Measurements from ENCODE around the gene PLA2G4D.
"Not testable (repeated sequence)": the region's sequence is repeated elsewhere in the genome, so short reads cannot be mapped to it uniquely, and the experiment has no call there.

Gene PLA2G4D

DNA sequence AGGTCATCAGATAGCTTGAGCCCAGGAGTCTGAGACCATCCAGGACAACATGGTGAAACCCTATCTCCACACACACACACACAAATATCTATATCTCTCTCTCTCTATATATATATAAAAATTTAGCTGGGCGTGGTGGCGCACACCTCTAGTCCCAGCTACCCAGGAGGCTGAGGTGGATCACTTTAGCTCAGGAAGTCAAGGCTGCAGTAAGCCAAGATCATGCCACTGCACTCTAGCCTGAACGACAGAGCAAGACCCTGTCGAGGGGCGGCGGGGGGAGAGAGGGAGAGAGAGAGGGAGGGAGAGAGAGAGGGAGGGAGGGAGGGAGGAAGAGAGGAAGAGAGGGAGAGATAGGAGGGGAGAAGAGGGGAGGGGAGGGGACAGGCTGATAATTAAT is 34.1 kb upstream of the PLA2G4D start:
- no peak for DNase-seq (ENCODE audit: low read depth, low spot score)

DNA sequence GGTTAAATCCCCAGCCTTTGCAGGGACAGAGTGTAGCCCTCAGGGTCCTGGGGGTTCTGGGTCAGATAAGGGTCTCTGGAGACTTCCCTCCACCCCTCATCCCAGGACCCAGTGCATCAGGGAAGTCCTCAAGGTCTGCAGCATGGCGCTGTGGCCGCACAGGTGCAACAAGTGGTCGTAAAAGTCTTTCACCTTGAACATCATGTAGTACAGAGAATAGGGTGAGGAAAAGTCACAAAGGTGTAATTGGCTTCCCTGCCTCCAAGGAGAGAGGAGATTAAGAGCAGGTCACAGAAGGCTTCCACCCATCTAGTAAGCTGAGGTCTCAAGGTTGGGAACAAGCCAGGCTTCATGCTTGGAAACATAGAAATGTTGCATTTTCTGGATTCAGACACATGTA is 29.2 kb upstream of the PLA2G4D start:
- no peak for DNase-seq (ENCODE audit: low read depth, low spot score)

DNA sequence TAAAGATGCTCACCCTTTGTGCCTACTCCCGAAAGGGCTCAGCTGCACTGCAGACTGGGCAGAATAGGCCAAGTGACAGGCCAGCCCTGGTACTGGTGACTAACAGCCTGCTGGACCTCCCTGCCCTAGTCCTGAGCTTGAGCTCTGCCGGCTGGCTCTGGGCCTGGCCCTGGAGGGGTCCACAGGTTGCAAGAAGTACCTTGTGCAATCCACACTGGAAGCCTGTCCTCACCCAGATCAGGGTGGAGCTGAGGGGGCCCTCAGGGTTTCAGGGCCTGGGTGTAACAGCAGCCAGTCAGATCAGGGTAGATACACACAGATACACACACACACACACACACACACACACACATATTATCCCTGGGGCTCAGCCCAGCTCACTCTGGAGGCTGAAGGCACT is 27.3 kb upstream of the PLA2G4D start:
- DNase-seq (ENCODE audit: low read depth, low spot score): no peak

DNA sequence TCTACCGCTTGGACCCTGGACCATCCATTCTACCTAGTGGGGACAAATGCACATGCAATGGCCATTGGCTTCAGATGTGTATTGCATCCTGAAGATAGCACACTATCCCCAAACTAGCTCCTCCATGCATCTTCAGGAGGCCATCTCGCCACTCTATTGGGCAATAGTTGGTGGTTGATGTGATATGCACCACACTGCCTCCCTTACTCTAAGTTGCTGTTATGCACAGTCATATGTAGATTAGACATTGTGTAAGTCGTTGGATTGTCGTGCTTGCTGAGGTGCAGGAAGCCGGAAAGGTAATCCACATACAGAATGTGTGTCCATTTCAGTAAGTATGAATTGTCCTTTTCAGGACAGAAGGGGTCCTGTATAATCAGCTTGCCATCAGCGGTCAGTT is 26.7 kb upstream of the PLA2G4D start:
- no peak for DNase-seq (ENCODE audit: low read depth, low spot score)

DNA sequence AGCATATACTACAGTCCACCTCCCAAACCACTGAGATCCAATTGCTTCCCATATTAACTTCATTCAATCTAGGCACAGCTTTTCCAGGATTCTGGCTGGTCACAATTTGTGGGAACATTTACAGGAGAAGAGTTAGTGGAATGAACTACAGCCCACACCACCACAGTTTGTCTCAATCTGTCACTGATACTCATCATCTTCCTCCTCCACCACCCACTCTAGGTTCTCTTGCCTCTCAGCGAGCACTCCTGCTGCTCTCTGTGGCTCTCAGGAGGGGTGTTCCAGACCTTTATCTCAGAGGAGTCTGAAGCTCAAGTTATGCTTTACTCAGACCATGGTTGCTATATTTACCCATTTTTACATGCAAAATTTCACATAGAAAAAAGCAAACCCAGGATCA is 25.9 kb upstream of the PLA2G4D start:
- DNase-seq (ENCODE audit: low read depth, low spot score): no peak

DNA sequence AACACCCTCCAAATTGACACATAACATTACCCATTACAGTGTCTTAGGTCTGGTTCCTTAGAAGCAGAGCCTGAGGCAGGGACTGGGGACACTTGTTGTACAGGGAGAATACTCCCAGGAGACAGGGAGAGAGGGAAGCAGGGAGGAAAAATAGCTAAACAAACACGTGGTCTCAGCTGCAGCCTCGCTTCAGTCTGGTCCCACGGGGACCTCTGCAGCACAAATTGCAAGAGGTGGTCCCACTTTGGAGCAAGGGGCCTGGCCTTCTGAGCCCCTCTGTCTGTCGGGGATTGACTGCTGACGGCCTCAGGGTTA is 25.0 kb upstream of the PLA2G4D start:
- DNase-seq (ENCODE audit: low read depth, low spot score): no peak

DNA sequence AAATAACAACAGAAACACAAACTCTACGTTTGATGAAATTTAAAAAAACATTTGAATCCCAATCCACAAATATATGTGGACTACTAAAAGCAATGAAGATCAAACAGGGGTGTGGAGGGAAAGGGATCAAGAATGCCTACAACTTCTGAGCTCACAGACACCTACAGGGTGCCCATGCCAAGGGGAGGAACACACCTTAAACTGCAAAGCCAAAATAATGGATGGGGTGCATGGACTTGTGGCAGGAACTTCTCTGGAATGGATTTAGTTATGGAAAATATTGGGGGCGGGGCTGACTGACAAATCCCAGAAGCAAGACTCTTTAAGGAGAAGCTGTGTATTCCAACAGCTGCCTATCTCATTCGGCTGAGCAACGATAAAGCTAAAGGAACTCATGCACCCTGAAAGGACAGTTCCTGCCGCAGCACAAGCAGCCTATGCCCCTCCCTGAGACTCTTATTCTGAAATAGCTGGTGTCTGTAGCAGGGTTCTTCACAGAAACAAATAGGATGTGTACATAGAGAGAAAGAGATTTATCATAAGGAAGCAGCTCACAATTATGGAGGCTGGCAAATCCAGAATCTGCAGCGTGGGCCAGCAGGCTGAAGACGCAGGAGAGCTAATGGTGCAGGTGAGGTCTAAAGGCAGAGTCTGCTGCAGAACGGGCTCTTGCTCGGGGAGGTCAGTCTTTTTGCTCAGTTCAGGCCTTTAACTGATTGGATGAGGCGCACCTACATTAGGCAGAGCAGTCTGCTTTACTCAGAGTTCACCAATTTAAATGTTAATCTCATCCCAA is 24.5 kb upstream of the PLA2G4D start:
- DNase-seq (ENCODE audit: low read depth, low spot score): no peak

DNA sequence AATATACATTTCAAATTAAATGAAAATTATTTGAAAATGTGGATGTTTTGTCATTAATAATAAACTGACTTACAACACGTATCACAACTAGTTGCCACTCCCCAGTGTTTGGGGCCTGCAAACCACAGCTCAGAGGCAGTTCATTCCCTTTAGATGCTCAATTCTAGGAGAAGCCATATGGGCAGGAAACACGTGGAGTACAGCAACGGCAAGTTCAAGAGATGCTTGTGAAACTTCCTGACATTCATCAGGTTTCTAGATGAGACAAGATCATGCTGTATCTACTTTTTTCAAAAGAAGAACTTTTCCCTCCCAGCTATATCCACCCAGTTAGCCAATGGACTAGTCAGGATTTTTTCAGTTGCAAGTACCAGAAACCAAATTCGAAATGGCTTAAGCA is 17.6 kb upstream of the PLA2G4D start:
- no peak for DNase-seq (ENCODE audit: low read depth, low spot score)

DNA sequence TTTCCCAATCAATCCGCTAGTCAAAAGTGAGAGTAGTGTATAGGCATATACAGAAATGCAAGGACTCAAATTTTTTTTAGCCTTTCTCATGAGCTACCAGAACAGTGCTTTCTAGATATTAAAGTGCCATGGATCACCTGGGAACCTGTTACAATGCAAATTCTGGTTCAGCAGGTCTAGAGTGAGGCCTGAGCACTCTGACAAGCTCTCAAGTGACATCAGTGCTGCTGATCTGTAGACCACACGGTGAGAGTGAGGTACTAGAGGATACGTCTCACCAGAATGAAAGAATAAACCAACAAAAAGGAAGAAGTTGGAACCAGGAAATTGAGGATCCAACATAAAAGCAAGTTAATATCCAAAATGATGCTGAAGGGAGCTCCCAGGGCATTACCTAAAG is 16.0 kb upstream of the PLA2G4D start:
- DNase-seq (ENCODE audit: low read depth, low spot score): no peak

DNA sequence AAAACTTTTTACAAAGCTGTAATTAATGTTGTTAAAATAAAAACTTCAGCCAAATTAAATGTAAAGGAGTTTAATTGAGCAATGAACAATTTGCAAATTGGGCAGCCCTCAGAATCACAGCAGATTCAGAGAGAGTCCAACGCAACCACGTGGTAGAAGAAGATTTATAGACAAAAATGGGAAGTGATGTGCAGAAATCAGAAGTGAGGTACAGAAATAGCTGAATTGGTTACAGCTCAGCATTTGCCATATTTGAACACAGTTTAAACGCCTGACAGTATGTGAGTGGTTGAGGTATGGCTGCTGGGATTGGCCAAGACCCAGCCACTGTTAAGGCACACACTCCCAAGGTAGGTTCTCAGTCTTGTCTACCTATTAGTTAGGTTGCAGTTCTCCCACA is 14.4 kb upstream of the PLA2G4D start:
- no peak for DNase-seq (ENCODE audit: low read depth, low spot score)

DNA sequence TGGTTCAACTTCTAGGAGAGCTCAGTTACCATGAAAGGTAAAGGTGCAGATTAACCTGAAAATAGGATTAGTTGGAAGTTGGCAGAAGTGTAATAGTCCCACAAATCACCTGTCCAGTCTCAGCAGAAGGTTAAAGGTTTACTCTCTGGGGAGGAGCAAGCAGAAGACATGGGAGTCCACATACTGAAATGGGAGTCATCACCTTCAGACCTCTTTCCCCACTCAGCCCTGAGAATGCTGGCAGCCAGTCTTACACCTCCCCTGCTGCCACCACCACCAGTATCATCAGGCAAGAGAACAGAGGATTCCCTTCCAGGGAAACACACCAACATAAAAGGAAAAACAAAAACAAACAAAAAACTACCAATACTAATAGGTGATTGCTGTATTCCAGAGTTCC is 13.8 kb upstream of the PLA2G4D start:
- no peak for DNase-seq (ENCODE audit: low read depth, low spot score)

DNA sequence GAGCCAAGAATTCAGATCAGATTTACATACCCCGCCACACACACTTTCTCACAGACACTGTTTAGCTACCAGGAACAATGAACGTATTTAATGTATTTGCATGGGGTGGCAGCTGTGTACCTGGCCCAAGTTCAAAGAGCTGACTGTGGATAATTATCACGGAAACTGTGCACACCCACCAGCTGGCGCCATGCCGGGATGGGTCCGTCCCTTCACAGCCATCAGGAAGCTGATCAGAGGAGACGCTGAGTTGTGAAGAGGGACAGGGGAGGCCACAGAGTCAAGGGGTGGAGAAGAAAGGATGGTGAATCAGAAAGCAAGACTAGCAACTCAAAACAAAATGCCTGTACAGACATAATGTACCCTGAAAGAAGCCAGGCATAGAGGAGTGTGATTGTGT is 13.1 kb upstream of the PLA2G4D start:
- DNase-seq (ENCODE audit: low read depth, low spot score): no peak

DNA sequence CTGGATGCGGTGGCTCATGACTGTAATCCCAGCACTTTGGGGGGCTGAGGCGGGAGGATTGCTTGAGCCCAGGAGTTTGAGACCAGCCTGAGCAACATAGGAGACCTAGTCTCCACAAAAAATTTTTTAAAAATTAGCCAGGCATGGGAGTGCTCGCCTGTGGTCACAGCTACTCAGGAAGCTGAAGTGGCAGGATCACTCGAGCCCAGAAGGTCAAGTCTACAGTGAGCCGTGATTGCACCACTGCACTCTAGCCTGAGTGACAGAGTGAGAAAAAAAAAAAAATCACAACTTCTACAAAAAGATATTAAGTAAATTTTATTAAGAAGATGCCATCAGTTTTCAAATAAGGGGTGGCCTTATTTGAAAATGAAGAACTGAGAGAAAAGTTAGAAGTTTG is 11.9 kb upstream of the PLA2G4D start:
- DNase-seq (ENCODE audit: low read depth, low spot score): no peak

DNA sequence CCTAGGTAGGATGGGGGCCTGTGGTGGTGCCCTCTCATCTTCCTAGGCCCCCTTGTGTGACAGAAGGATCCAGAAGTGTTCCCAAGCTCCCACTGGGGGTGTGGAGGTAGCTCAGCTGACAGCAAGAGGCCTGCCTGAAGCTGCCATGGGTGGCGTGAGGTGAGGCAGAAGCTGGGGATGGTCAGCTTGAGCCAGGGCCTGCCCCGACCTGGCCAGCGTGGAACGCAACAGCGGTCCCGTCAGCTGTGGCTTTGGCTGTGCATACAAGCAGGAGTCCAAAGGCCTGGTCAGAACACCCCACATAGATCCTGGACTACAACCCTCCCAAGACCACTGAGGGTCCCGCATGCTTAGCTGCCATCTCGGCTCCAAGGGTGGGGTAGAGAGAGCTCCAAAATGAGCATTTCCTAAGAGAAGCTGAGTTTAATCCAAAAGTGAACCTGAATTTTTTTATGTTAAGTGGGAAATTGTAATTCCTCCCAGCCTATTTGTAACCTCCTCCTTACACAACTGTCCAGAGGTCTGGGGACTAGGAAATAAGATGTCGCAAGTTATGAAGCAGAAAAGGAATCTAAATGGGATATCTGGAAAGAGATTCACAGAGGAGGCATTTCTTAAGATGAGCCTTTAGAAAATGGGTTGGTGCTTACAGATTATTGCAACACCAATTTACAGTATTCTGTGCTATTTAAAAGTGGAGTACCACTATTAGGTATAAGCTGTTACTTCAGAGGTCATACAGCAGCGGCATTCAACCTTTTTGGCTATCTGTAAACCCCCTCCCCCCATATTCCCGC is 9.9 kb upstream of the PLA2G4D start:
- no peak for DNase-seq (ENCODE audit: low read depth, low spot score)

DNA sequence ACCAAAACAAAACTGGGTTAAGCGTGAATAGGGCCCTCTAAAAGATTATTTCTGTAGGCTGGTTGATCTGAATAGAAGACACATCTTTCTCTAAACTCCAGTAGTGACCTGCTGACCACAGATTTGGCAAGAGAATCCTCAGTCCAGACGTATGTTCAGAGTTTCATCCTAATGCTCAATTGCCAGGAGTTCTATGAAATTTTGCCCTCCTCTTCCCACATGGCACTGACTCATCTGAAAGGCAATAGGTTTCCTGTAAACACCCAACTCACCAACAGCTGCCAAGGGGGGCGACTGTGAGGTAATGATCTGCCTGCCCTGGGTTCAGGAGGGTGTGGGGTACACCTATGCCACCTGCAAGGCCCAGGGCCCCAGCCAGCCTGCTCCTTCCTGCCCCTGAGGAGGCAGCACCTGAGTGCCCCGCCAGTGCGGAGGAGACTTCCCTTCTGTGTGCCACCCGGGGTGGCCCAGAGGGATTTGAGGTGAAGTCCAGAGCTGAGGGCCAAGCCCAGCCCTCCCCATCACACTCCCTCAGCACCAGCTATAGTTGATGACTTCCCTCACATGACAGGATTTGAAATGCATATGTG is 8.4 kb upstream of the PLA2G4D start:
- DNase-seq (ENCODE audit: low read depth, low spot score): no peak

DNA sequence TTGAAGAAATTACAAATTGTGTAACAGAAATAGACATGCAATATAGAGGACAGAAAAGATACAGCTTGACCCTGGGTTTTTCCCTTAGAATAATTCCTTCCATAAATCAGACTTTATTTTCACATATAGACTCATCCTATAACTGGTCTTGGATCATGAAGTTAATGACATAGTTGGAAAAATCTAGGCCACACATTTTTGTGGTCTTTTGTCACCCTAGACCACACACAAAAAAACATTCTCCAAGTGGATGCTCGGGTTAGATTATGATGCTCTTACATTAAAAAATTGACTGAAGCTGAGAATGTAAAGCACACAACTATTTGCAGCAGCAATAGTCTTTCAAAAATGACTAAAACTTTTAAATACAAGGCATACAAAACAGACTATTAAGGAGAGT is 7.5 kb upstream of the PLA2G4D start:
- no peak for DNase-seq (ENCODE audit: low read depth, low spot score)

DNA sequence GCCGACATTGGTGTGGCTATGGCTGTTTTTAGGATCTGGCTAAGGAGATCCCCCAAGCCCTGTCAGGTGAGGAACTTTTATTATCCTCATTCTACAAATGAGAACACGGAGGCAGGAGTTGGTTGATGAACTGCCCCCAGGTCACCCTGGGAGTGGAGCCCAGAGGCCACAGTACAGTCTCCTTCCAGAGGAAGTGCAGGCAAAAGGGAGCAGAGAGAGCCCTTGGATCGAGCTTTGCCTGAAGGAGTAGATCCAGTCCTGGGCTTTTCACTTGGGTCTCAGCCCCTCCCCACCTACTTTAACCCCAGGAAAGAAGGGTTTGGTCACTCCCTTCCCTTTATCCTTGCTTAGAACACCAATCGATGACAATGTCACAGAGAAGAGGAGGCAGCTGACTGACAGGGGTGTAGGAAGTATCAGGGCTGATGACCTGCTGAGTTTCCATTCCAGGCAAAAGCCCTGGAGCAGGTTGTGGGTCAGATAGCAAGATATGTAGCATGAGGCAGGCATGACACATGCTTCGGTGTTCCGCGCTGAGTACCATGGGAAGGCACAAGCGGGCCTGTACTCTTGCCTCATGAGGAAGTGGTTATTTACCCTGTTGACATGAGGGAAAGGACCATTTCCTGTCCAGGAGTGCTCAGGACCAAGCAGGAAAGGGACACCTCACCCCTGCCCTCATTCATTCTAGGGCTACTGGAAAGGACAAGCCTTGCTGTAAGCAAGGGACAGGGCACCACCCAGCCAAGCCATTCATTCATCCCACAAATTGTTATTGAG is 5.8 kb upstream of the PLA2G4D start:
- DNase-seq (ENCODE audit: low read depth, low spot score): no peak

DNA sequence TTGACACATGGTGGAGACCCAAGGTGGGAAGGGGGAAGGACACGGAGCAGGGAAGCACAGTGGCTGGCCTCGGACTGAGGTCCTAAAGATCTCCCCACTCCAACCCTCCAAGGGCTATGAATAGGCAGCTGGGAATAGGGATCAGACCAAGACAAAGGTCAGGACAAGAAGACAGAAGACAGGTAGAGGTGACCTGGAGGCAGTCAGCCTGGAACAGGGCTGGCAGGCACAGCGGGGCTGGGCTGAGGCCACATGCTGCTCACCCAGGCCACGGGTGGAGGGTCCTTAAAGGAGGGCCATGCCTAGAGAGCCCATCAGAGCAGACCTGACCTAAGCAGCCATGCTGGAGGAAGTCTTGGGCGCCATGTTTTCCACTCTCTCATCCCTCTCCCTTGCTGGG is 2.7 kb upstream of the PLA2G4D start:
- DNase-seq (ENCODE audit: low read depth, low spot score): no peak

DNA sequence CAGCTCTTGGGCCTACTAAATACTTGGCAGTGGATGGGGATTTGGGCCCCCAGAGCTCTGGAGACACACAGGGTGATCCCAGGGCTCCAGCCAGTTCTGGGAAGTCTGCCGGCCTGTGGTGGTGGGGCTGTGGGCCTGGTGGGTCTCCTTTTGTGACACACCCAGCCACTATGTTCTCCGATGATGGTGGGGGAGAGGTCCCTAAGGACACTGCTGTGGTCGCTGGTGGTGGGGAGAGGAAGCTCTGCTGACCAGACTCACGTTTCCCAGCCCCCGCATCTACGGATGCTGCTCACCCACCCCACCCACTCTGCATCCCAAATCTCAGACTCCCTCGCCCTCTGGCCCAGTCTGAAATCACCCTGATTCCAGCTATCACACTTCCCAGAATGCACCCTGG is 396 bp downstream of the PLA2G4D start:
- no peak for DNase-seq (ENCODE audit: low read depth, low spot score)

DNA sequence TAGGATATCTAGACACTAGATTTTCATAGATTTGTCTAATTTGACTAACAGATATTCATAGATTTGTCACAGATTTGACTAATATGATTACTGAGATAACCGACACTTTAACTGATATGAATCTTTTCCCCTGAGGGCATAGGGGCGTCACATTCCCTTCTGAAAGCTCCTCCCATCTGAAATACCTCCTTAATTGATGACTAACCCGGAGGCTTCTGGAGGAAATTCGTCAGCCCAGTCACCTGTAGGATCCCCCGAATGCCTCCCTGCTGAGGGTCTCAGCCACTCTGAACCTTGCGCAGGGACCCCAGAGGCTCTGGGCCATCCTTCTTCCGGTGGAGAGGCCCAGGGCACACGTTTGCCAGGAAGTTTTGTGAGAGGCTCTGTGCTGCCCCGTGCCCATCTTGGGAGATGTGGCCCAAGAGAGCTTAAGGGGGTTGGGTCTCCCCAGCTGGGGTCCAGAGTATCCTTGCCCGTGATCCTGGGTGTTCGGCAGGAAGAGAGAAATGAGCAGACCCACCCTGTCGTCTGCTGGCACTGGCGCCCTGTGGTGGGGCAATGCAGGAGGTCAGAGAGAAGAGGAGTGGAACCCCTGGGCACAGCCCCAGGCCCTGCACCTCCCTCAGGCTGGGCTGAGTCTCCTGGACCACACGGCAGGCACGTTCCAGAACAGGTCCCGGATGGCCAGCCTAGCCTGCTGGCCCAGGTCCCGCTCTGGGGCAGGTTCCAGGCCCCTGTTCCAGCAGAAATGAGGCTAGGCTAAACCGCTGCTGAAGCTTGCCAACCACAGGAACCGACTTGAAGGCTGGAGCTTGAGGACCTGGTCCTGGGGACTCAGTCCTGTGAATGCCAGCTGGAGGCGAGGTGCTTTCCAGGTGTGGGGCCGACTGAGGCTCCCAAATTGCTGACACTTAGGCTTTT is 1.7 kb downstream of the PLA2G4D start:
- no peak for DNase-seq (ENCODE audit: low read depth, low spot score)

DNA sequence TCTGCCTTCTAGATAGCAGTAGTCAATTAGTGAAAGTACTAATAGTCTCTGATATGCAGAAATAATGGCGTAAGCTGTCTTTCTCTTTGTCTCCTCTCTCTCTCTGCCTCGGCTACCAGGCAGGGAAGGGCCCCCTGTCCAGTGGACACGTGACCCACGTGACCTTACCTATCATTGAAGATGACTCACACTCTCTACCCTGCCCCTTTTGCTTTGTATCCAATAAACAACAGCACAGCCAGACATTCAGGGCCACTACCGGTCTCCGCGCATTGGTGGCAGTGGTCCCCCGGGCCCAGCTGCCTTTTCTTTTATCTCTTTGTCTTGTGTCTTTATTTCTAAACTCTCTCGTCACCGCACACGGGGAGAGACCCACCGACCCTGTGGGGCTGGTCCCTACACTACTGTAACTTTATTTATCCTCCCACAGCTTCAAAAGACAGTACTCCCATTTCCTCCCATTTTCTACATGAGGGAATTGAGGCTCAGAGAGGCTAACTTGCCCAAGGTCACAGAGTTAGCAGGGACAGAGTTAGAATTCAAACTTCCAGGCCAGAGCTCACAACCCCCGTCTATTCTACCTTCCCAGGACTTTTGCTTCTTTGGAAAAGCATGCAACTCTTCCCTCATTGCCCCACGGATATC is 2.5 kb downstream of the PLA2G4D start:
- not testable (repeated sequence) for DNase-seq (ENCODE audit: low read depth, low spot score)
